HG03354 (cell line): ENCODE measurements around the gene GAS7.
A peak's percentile ranks its signal among the peaks of the same experiment; 100 is the strongest.
"Not testable (repeated sequence)": the region's sequence is repeated elsewhere in the genome, so short reads cannot be mapped to it uniquely, and the experiment has no call there.

Experiments used
- ATAC-seq: cut with Tn5 transposase; IDR thresholded peaks from one replicate; pipeline ENCODE4 v1.9.1; 2021; ENCODE audit warnings: mild to moderate bottlenecking; ENCODE audit not compliant: unreplicated experiment, poor library complexity, severe bottlenecking

The GAS7 gene

DNA sequence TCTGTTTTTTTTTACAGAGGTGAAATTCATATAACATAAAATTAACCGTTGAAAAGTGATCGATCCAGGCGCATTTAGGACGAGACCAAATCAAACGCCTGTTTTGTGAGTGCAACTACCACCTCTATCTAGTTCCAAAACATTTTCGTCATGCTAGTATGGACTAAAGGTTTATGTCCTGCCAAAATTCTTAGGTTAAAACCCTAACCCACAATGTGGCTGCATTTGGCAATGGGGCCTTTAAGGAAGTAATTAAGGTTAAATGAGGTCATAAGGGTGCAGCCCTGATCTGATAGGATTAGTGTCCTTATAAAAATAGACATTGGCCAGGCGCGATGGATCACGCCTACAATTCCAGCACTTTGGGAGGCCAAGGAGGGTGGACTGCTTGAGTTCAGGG, 260.5 kb downstream of the GAS7 start:
- ATAC-seq: no peak

DNA sequence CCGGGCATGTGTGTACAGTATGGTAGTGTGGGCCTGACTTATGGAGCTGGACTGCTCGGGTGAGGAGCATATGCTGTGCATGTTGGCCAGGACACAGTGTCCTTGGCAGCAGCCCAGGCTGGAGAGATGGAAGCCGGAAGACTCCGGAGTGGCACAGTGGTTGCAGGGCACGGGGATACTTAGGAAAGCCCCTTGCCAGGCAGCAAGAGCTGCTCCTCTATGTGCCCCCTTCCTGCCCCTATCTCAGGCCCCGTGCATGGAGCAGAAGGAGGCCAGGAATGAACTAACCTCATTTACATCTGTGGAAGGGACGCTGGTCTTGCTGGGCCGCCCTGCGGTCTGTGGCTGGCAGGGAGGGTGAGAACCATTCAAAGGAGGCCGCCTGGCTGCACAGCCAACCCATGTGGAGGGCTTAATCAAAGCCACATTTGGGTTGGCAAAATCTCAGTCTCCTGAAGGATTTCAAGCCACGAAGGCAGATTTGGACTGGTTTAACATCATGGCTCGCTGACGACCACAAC, 261.1 kb downstream of the GAS7 start:
- ATAC-seq: no peak

DNA sequence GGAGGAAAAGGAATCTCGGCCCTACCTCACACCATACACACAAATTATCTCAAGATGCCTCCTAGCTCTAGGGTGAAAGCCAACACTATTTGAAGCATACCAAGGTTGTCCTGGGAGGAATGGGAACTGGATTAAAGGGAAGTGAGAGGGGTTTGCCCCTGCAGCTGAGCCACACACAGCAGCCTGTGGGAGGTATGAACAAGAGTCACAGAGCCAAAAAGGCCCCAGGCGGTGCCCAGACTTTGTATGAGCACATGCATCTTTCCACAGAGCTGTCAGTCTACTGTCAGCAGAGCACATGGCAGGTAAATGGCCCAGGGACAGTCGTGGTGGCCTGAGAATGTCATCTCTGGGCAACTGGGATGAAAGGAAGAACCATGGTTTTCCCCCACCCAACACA, 262.3 kb downstream of the GAS7 start:
- ATAC-seq: no peak

DNA sequence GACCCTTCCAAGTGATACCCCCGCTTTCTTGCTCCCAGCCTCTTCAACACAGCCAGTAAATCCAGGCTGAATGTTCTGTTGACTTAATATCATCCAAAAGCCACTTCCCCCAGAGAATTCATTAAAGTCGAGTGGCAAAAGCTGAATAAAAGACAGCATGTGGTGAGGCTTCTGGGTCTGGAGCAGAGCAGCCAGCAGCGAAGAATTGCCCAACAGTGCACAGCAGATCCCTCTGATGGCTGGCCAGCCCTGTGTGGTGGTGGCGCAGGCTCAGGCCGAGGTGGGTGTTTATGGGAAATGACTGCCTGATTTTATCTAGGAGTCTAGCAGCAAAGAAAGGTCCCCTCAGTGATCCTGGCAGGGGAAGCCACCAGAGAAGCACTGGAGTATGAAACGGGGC, 263.0 kb downstream of the GAS7 start:
- ATAC-seq: no peak

DNA sequence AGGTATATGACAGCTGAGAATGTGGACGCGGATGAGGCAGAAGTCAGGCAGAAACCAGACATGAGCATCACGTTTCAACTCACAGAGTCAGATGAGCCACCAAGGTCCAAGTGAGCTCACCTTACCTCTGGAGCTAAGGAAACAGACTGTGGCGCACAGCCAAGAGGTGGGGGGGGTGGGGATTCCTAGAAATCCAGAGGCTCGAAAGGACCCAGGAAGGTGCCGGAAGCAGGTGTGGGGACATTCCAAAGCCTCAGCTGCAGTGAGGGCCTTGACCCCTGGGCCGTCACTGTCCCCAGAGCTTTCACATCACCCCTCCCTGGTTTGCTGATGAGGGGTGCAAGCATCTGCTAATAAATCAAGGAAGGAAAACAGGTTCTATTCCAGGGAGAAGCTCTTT, 264.1 kb downstream of the GAS7 start:
- ATAC-seq: no peak

DNA sequence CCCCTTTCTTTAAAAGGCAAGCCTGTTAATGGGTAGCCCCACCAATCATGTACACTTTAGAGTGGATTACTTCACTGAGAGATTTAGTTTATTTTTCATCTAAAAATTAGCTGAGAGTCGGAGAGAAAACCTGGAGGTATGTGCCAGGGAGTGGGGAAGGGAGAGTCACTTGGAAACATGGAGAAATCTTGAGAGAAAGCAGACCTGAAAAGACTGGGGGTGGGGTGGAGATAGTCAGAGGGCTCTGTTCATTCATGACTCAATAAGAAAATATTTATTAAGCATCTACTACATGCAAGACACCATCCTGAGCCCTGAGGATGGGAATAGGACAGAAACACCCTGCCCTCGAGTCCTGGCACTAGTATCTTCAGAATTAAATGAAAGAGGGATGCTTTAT, 265.9 kb downstream of the GAS7 start:
- no peak for ATAC-seq

DNA sequence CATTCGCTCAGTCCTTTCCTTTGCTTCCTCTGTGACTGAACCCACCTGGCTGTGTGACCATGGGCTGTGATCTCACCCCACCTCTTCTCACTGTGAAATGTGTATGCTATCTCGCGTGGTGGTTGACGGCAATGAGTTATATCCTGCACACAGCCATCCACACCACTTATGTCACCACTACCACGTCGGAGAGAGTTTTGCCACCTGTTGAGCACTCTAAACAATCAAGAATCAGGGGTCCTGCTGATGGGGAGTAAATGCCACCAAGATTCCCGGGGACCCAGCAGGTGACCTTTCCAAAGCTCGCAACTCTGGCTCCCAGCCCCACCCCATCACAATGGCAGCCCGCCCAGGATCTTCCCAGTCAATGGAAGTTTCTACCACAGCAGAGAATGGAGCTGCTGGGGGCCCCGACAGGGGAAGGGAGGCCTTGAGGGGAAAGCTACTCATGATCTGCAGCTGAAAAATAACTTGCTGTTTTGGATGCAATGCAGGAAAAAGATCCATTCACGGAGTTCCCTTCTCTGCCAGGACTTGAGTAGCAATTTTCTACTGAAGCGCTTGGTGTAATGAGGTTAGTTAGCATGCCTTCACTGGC, 267.2 kb downstream of the GAS7 start:
- no peak for ATAC-seq

DNA sequence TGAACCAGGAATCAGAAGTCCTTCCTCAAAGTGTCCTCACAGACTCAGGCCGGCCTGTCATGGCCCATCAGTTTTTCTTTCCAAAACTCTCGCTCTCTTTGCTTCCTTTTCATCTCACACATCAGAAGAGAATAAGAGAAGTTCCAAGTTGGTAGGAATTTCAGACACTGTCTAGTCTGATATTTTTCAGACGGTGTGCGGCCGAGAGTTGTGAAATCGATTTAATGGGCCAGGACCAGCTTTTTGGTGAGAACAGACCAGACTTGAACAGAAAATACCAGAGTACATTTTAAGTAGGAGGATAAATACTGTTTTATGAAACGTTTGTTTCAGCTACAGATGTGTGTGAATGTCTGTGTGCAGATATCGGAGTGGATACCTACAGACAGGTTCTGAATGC, 268.5 kb downstream of the GAS7 start:
- ATAC-seq: no peak

DNA sequence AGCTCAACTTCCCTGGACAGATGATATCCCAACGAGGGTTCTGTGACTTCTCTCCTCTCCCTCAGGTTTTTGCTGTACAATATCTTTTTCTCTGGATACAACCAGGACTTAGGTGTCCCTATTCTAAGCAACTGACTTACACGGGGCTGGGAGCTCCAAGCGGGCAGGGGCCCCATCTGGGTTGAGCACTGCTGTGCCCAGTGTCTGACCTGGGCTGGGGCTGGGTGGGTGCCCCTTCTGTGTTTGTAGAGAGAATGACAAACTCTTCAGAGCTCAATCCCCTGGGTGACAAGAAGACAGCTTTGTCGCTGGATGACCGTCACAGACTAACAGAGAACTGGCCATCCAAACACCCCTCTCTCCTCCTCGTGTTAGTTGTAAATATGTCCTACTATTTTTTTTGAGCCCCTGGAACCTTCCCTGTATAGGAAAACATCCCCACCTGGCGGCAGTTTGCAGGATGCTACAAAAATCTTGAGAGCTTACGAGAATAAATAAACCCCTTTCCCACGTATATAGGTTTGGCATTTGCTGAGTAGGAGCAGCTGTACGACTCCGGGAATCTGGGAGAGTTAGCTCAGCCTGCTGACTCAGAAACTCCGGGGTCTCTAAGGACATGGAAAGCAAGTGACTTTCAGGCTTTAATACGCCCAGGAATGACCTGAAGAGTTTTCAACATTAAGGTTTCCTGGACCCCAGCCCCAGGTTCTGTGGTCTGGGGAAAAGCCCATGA, 269.6 kb downstream of the GAS7 start:
- no peak for ATAC-seq

DNA sequence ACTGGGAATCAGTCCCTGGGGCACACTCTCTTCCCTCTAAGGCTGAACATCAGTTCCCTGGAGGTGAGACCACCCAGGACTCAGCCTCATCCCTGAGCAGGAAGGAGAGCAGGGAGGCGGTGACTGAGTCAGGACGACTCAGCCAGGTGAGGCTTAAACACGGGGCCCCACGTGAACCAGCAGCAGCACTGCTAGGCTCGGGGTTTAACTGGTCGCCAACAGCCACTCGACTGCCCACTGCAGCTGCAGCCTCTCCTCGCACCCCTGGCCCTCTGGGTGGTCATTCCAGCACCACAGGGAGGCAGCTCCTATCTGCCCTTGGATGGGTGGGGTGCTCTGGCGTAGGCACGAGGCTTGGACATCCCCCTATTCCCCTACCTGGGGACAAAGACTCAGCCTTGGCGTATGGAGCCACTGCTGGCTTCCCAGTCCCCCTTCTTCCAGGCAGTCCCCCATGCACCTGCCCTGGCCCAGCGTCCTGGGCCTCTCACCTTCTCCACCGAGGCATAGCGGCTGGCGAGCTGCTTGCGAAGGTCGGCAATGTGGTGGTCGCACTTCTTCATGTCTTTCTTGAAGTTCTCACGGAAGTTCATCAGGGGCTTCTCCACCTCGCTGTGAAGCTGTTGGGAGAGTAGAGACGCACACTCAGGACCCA, 272.1 kb downstream of the GAS7 start:
- ATAC-seq: no peak

DNA sequence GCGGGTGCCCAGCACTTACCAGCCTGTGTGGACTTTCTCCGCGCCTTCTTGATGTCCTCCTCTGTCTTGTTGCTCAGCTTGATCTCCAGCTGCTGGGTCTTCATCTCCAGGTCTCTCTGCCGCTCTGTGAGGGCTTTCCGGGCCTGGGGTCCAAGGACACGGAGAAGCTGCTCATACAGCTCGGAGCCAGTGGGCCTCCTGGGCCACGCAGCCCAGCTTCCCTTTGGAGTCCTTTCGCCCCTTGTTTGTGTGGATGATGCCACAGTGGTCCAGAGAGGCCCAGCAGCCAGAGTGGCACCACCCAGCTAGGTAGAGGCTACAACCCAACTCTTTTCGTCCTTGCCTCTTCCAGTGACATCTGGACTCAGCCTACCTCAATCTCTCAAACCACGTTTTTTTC, 272.9 kb downstream of the GAS7 start:
- ATAC-seq: no peak

DNA sequence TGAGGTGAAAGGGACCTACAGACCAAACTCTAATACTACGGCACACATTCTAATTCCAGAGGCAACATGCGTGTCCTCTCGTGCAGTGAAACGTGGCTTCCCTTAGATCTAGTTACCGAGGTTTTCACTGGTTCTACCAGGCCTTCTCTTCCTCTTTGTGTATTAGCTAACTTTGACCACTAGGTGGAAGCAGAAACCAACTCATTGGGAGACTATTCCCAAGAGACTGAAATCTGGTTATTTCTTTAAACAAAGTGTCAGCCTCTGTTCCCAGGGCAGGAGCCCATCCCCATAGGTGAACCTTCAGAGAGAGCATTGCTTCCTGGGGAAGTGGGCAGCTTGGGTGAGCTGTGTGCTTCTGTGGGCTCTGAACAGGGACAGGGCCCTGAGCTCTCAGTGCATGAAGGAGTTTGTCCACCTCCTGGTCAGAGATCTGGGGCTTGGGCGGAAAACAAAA, 273.6 kb downstream of the GAS7 start:
- ATAC-seq: peak; percentile 75

DNA sequence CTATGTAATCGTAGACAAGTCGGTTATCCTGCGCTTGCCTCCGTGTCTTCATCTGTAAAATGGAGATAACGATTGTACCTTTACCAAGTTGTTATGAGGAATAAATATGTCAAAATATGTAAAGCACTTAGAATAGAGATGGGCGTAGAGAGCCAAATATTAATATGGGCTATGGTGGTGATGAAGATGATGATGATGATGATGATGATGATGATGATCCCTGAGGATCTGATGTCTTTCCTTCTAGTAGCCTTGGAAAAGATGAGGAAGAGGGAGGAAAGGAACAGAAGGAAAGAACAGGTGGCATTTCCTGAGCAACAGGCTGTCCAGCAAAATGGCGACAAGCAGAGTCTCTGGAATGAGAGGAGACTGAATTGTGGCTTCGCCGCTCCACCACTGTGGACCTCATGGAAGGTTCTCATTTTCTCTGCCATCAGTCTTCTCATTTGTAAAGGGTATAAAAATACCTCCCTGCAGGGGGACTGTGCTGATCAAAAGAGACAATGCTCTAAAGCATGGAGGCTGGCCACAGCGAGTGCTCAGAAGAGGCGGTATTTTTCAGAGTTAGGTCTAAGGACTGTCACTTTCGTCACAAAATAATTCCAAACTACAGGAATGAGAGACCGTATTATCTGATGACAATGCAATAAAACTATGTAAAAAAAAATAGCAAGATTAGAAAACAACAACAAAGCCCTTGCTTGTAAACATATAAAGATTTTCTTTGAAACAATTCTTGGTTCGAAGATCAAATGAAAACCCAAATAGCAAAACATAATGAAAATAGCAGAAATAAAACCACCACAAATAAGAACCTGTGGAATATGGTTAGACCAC, 276.2 kb downstream of the GAS7 start:
- ATAC-seq: no peak

DNA sequence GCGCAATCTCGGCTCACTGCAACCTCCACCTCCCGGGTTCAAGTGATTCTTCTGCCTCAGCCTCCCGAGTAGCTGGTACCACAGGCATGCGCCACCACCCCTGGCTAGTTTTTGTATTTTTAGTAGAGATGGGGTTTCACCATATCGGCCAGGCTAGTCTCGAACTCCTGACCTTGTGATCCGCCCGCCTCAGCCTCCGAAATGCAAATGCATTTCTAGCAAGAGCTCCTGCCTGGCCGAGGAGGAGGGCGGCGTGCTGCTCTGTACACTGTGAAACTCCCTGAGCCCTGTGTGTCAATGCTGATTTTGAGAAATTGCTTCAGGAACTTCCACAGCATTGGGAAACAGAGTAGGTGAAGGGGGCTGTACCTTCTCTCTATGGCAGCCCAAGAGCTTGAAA, 277.2 kb downstream of the GAS7 start:
- not testable (repeated sequence) for ATAC-seq

DNA sequence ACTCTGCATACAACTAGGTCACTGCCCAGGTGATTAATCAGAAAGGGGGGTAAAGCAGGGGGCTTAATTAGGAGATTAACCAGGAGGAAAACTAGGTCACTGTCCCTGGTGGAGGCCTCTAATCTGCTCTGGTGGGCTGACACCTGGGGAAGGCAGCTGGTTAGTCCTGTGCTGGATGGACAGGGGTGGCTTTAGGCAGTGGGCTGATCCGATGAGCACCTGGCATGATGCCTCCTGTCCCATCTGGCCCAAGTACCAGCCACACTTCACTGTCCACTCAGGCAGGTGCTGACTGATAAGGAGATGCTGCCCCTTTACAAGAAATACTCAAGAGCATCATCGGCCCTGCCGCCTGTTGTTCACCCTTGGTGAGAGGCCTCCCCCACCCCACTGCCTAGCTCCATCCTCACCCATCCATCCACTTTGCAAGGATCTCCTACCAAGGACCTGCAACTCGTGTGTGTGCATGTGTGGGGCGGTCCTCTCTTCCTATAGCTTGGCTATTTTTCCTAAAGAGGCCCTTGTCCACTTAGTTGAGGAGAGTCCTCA, 279.5 kb downstream of the GAS7 start:
- no peak for ATAC-seq

DNA sequence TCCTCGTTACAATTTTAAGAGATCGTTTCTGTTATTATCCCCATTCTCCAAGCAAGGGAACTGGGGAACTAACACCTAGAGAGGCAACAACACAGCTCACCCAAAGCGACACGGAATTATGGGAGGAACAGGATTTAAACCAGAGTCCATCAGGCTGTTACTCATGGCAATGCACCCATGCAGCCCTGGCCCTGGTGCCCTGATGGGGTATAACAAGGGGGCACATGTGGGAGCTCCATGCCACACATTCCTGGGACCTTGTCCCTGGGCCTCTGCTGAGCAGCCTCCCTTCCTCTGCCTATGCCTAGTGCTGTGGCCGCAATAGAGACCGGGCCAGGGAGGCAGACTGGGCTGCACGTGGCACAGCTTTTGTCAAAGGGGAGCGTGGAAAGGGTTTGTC, 280.1 kb downstream of the GAS7 start:
- ATAC-seq: no peak

DNA sequence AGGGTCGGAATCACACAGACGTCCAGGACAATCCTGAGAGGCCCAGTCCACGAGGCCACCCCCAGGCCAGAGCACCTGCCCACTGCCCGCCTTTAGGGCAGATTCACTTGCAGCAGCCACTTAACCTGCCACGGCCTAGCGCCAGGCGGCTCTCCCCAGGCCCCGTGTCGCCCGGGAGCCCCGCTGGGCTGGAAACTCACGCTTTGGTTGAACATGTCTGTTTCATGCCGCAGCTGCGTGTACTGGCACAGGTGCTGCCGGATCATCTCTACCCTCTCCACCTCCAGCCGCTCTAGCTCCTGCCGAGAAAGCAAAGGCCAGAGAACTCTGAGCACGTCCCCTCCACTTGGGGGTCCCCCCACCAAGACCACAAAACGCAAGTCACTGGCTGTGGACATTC, 280.6 kb downstream of the GAS7 start:
- no peak for ATAC-seq

DNA sequence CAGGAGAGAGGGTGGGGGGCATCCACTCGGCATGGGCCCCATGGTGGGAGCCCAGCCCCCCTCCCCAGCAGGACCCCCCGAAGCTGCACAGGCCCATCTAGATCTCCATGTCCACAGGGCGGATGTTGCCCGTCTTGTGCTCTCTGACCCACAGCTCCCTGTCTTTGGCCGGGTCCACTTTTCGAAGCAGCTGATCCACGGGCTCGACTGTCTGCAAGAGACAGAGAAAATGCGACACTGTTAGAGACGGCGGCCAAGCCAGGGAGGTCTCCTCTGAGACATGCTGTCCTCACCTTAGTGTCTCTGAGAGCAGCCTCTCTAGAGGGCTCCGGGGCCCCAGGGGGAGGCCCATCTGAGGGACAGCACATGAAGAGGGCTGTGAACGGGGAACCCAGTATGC, 281.3 kb downstream of the GAS7 start:
- no peak for ATAC-seq

DNA sequence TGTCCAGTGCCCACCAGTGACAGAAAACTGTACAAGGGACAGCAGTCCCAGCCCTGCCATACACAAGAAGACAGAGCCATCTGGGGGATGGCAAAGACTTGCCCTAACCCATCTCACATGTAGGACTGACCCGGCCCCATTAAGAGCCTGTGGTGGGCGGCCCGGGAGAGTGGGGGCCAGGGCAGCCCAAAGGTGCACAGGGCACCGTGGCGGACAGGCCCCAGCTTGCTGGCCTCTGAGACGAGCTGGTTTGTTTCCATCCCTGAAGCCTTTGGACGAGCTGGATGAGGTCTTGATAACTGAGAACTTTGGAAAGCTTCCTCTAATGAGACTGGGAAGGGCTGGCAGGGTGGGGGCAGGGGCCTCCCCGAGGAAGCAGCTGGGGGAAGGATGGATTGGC, 282.3 kb downstream of the GAS7 start:
- no peak for ATAC-seq

DNA sequence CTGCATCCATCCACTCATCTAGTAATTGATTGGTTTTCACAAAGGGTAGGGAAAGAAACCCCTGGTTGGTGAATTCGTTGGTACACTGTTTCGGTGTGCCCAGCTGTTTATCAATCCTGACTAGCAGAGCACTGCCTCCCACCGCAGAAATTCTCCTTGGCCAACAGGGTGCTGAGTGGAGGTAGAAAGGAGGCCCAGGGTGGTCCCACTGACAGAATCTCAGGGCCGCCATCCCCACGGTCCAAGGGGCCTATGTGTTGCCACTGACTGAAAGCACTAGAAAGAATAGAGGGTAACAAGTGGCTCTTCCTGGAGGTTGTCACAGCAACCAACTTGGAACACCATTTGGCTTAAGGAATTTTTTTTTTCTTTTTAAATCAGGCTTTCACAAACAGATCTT, 284.9 kb downstream of the GAS7 start:
- no peak for ATAC-seq
